Measurements from ENCODE around the gene NUTF2.
A peak's percentile ranks its signal among the peaks of the same experiment; 100 is the strongest.

Gene NUTF2

DNA sequence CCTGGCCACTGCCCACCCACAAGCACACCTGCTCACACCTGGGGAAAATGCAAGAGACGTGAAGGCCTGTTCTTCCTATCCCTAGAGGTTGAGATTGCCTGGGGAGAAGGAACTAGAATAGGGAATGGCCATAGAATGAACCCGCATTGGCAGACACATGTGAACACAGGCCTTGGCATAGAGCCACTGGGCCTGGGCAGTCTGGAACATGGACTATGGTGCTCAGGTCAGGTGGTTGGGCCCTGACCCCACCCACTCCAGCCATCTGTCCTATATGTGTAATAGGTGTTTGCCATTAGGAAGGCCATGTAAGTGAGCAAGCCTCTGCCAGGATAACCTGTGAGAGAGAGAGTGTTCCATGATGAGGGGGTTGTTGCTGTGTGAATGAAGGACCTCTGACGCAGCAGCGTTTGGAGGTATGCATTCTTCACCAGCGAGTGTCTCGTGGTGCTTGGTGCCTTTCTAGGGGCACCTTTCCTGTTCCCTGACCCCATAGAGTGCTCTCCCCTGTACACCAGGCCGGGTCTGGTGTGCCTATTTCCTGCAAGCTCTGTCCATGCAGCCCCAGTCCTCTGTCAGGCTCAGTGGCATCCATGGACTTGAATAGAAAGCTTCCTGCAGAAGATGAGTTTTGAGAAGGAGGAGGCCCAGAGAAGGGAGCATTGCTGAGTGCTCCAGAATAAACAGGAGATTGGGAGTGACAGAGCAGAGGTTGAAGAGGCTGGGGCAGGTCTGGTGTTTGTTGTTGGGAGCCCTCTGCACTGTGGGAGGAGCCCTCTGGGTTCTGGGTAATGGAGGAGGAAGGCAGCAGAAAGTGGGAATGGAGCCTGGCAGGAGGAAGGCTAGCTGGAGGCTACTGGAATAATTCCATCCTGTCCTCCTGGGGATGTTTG, 69.3 kb downstream of the NUTF2 start:
- no peak for DNase-seq (ENCODE audit: low read depth, low spot score)
- H3K27ac ChIP-seq, result no peak overlapping the region

DNA sequence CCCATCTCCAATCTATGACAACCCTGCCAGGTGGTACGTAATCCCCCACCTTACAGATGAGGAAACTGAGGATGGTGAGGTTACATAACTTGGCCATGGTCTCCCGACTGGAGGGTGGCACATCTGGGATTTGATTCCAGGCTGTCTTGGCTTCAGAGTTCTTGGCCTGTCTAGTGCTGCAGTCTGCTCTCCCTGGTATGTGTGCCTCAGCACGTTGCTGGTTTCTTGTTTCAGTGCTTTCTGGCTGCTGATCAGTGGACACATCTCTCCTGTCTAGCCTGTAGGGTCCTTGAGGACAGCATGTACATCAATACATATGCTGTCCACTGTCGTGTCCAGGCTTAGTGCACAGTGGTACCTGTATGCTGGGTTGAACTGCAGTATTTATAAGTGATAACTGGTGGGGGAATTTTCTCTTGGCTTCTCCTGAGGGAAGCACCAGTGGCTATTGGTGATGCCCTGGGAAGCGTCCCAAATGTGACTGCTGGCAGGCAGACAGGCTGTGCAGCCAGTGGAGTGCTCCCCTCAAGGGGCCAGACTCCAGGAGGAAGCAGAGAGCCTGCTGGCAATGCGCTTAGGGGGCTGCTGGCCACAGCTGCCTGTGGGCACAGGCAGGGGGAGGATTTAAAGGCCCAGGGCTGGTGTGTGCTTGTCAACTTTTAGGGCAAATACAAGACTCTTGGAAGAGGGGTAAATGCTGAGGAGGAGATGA, 70.6 kb downstream of the NUTF2 start:
- H3K27ac ChIP-seq, result no peak overlapping the region
- no peak for DNase-seq (ENCODE audit: low read depth, low spot score)

DNA sequence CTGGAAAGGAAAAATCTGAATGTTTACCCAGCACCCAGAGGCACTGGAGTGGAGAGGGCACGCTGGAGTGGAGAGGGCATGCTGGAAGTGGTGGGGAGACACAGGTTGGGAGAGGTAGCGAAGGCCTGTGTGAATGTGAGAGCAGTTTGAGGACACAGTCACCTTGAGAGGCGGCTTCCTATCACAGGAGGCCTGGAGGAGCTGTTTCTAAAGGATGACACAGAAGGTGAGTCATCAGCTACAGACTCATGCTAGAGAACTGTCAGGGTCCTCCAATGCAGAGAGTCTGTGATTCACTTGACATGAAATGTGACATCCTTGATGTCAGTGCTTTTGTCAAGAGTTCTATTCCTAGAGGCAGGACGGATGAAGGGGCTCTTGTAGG, 71.1 kb downstream of the NUTF2 start:
- H3K27ac ChIP-seq, result no peak overlapping the region
- peak; percentile 57 for DNase-seq (ENCODE audit: low read depth, low spot score)

DNA sequence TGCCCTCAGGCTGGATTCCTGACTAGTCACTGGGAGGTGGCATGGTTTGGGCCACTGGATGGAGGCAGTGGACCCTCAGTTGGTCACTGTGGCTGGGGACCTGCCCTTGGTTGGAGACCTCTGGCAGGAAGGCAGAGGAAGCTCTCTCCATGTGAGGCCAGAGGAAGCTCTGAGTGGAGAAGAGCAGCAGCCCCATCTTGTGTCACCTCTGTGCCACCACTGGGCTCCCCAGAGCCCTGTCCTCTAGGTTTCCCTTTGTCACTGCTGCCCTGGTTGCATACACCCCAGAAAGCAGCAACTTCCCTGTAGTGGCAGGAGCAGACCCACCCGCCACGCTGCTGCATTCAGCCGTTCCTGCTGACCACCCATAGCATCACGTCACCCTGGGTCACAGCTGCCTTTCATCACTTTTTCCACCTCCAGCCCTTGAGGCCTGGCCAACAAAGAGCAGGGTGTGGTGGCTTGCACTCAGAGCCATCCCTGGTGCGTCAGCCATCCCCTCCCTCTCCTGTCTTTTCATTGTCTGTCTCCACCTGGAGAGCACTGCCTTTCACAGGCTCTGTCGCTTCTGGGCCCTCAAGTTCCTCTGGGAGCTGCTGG, 73.0 kb downstream of the NUTF2 start:
- no peak overlapping the region for H3K27ac ChIP-seq
- no peak for DNase-seq (ENCODE audit: low read depth, low spot score)

Measured in epithelial cell of prostate (primary cell).